Measurements from ENCODE around the gene MYRFL.

MYRFL gene

DNA sequence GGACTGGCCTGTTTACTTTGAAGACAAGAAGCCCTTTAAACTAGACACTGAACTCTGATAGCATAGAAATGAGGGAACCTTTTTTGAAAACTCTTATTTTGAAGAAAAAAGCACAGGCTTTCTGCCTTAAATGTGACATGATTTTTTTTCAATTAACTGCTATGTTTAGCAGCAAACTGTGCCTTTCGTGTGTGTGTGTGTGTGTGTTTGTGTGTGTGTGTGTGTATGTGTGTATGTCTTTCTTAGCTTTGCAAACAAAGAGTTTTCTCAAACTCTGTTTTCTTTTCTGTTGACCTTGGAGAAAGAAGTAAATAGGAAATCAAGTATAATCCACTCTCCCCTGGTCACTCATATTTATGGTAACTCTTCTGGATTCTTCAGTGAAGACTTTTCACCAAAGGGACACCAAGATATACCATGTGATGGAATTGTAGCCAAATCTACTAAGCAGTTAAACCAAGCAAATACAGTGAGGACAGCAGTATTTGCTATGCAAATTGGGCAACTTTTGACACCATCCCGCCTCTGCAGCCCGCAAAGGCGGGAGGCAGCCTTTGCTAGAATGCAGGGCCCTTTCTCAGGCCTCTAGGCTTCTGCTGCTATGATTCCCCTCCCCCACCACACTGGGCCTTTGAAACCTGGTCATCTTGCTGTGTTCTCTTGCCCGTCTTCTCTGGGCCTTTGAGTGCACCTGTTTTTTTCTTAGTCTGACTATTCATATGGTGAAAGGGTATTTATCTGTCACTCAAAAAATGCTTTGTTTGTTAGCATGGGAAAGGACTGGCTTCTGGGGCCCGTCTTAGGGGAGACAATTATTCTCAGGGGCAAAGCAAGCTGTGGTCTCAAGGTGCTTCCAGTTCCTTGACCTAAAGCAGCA, 107.9 kb downstream of the MYRFL start:
- H3K14ac ChIP-seq (ENCODE audit: low read length): no peak overlapping the region
- no peak overlapping the region for H2AFZ ChIP-seq (ENCODE audit: insufficient read depth, low read length, poor library complexity)
- H3K4me2 ChIP-seq (ENCODE audit: low read length): no peak overlapping the region
- H4K12ac ChIP-seq (ENCODE audit: low read depth, low read length): no peak overlapping the region
- H3K9me3 ChIP-seq (ENCODE audit: insufficient read depth, low read depth, low read length): no peaks in the 10 kb centered on the region
- no peak for DNase-seq
- H2BK12ac ChIP-seq (ENCODE audit: low read length): no peak overlapping the region
- H3K9ac ChIP-seq (ENCODE audit: low read length): no peak overlapping the region
- no peak overlapping the region for H4K91ac ChIP-seq (ENCODE audit: low read depth, low read length)
- H2BK120ac ChIP-seq (ENCODE audit: insufficient read depth, low read length, poor library complexity): no peak overlapping the region
- no peak overlapping the region for H4K8ac ChIP-seq (ENCODE audit: low read depth, low read length)
- no peak overlapping the region for H3K23ac ChIP-seq (ENCODE audit: low read length)
- no peak overlapping the region for H2BK5ac ChIP-seq (ENCODE audit: low read depth, low read length, poor library complexity)
- H3K27ac ChIP-seq (ENCODE audit: low read depth, low read length): peak overlapping the region; percentile 32
- H3K4ac ChIP-seq (ENCODE audit: low read depth, low read length): no peak overlapping the region
- H3K18ac ChIP-seq (ENCODE audit: low read length): no peak overlapping the region
- no peaks in the 10 kb centered on the region for H3K27me3 ChIP-seq (ENCODE audit: insufficient read depth, low read length)
- H3K4me1 ChIP-seq (ENCODE audit: control insufficient read depth in 1 of 2, insufficient read depth in 2 of 2, low read length in 2 of 2): peaks cover 18% of the 10 kb centered on the region in 2 experiments
- H3K36me3 ChIP-seq (ENCODE audit: control insufficient read depth in 1 of 2, insufficient read depth in 2 of 2, low read length in 2 of 2): no peaks in the 10 kb centered on the region
- no peak overlapping the region for H2AK5ac ChIP-seq (ENCODE audit: low read length)
- no peak overlapping the region for H3K4me3 ChIP-seq (ENCODE audit: low read depth, low read length)
- no CpG with 5 or more reads among the region's 6 CpGs for WGBS (ENCODE audit: extremely low coverage, insufficient coverage, insufficient read length)
- peaks cover 6% of the 10 kb centered on the region for H3K79me1 ChIP-seq (ENCODE audit: low read length)
- H3K79me2 ChIP-seq (ENCODE audit: control insufficient read depth, insufficient read depth, low read length, poor library complexity): no peaks in the 10 kb centered on the region

DNA sequence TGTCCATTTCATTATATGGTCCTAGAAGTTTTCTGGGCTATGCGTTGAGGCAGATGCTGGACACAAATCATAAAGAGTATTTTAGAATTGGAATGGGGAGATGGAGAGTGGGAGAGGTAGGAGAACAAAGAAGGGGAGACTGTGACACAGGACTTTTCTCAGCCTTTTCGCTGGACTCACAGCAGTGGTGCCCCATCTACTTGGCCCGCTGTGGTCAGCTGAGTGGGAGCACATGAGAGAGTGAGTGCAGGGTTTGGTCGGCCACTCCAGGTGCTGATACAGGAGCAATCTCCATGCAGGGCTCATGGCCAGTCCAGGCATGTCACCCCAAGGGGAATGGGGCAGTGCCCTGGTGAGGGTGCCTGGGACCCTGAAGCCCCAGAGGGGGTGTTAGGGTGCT, 109.0 kb downstream of the MYRFL start:
- Histone ChIP-seq H3K4ac (ENCODE audit: low read depth, low read length) (no peak overlapping the region), H3K23ac (ENCODE audit: low read length) (no peak overlapping the region), H3K4me2 (ENCODE audit: low read length) (no peak overlapping the region), H3K14ac (ENCODE audit: low read length) (peak overlapping the region; percentile 55), H3K79me2 (ENCODE audit: control insufficient read depth, insufficient read depth, low read length, poor library complexity) (no peaks in the 10 kb centered on the region), H4K91ac (ENCODE audit: low read depth, low read length) (no peak overlapping the region), H3K9me3 (ENCODE audit: insufficient read depth, low read depth, low read length) (no peaks in the 10 kb centered on the region), H3K79me1 (ENCODE audit: low read length) (peaks cover 6% of the 10 kb centered on the region), H2AFZ (ENCODE audit: insufficient read depth, low read length, poor library complexity) (no peak overlapping the region), H3K27me3 (ENCODE audit: insufficient read depth, low read length) (no peaks in the 10 kb centered on the region), H3K9ac (ENCODE audit: low read length) (no peak overlapping the region), H3K4me1 (ENCODE audit: control insufficient read depth in 1 of 2, insufficient read depth in 2 of 2, low read length in 2 of 2) (peaks cover 18% of the 10 kb centered on the region in 2 experiments), H3K36me3 (ENCODE audit: control insufficient read depth in 1 of 2, insufficient read depth in 2 of 2, low read length in 2 of 2) (no peaks in the 10 kb centered on the region), H2AK5ac (ENCODE audit: low read length) (peak overlapping the region; percentile 45), H2BK12ac (ENCODE audit: low read length) (peak overlapping the region; percentile 21), H2BK5ac (ENCODE audit: low read depth, low read length, poor library complexity) (no peak overlapping the region), H3K18ac (ENCODE audit: low read length) (no peak overlapping the region), H4K8ac (ENCODE audit: low read depth, low read length) (no peak overlapping the region), H2BK120ac (ENCODE audit: insufficient read depth, low read length, poor library complexity) (peak overlapping the region; percentile 21), H3K4me3 (ENCODE audit: low read depth, low read length) (no peak overlapping the region), H3K27ac (ENCODE audit: low read depth, low read length) (no peak overlapping the region), H4K12ac (ENCODE audit: low read depth, low read length) (no peak overlapping the region)
- WGBS (ENCODE audit: extremely low coverage, insufficient coverage, insufficient read length): no CpG with 5 or more reads among the region's 4 CpGs
- no peak for DNase-seq

DNA sequence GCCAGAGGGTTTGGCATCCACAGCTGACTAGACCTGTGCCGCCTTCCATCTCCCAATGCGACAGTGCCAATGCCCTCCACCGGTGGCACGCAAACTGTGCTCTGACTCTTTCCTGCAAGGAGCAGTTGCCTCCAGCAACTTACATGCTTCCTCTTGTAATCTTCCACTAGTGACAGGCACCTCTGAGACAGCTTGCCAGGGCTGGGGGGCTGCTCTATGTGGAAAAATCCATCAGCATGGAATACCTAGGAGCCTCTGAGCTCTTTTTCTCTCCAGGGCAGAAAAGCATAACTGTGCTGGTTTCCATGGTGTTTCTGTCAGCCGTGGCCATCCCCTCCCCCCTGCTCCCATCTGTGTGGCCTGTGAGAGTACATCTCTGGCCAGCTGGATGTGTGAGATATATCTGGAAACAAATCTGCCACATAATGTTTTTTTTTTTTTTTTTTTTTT, 110.6 kb downstream of the MYRFL start:
- no peaks in the 10 kb centered on the region for H3K79me2 ChIP-seq (ENCODE audit: control insufficient read depth, insufficient read depth, low read length, poor library complexity)
- no peaks in the 10 kb centered on the region for H3K9me3 ChIP-seq (ENCODE audit: insufficient read depth, low read depth, low read length)
- H3K9ac ChIP-seq (ENCODE audit: low read length): no peak overlapping the region
- peaks cover 6% of the 10 kb centered on the region for H3K79me1 ChIP-seq (ENCODE audit: low read length)
- no peaks in the 10 kb centered on the region for H3K36me3 ChIP-seq (ENCODE audit: control insufficient read depth in 1 of 2, insufficient read depth in 2 of 2, low read length in 2 of 2)
- no peak overlapping the region for H2BK120ac ChIP-seq (ENCODE audit: insufficient read depth, low read length, poor library complexity)
- no CpG with 5 or more reads among the region's 5 CpGs for WGBS (ENCODE audit: extremely low coverage, insufficient coverage, insufficient read length)
- no peak overlapping the region for H4K12ac ChIP-seq (ENCODE audit: low read depth, low read length)
- H3K27ac ChIP-seq (ENCODE audit: low read depth, low read length): peak overlapping the region; percentile 84
- H3K23ac ChIP-seq (ENCODE audit: low read length): no peak overlapping the region
- DNase-seq: no peak
- H2AK5ac ChIP-seq (ENCODE audit: low read length): no peak overlapping the region
- no peak overlapping the region for H2AFZ ChIP-seq (ENCODE audit: insufficient read depth, low read length, poor library complexity)
- H3K4me2 ChIP-seq (ENCODE audit: low read length): peak overlapping the region; percentile 44
- peak overlapping the region; percentile 78 for H4K91ac ChIP-seq (ENCODE audit: low read depth, low read length)
- H3K18ac ChIP-seq (ENCODE audit: low read length): no peak overlapping the region
- peak overlapping the region; percentile 0 for H2BK12ac ChIP-seq (ENCODE audit: low read length)
- H4K8ac ChIP-seq (ENCODE audit: low read depth, low read length): peak overlapping the region; percentile 65
- H3K27me3 ChIP-seq (ENCODE audit: insufficient read depth, low read length): no peaks in the 10 kb centered on the region
- peak overlapping the region; percentile 67 for H3K14ac ChIP-seq (ENCODE audit: low read length)
- peaks cover 18% of the 10 kb centered on the region in 2 experiments for H3K4me1 ChIP-seq (ENCODE audit: control insufficient read depth in 1 of 2, insufficient read depth in 2 of 2, low read length in 2 of 2)
- H3K4me3 ChIP-seq (ENCODE audit: low read depth, low read length): no peak overlapping the region
- peak overlapping the region; percentile 22 for H2BK5ac ChIP-seq (ENCODE audit: low read depth, low read length, poor library complexity)
- no peak overlapping the region for H3K4ac ChIP-seq (ENCODE audit: low read depth, low read length)

DNA sequence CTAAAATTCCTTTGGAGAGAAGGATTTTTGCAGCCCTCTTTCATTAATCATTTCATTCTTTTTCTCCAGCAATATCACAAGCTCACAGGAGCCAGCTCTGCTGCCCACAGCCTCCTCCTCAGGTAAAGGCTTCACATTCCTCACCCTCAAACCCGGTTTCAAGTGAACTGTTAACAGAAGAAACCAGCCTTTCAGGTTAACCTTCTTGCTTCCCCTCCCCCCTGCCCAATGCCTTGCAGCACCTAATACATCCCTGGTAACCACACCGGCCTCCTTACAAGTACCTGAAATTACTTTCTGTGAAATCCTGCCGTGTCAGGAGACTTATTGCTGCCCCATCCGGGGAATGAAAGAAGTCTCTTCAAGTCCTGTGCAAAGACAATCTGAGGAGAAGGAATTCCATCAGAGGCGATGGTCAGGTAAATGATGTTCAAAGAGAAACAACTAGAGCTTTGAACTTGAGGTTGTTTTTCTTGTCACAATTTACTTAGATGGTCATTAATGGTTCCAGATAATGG, 111.2 kb downstream of the MYRFL start:
- no peak overlapping the region for H4K91ac ChIP-seq (ENCODE audit: low read depth, low read length)
- H3K4me3 ChIP-seq (ENCODE audit: low read depth, low read length): no peak overlapping the region
- H2AFZ ChIP-seq (ENCODE audit: insufficient read depth, low read length, poor library complexity): no peak overlapping the region
- H2BK120ac ChIP-seq (ENCODE audit: insufficient read depth, low read length, poor library complexity): no peak overlapping the region
- no peaks in the 10 kb centered on the region for H3K79me2 ChIP-seq (ENCODE audit: control insufficient read depth, insufficient read depth, low read length, poor library complexity)
- H4K8ac ChIP-seq (ENCODE audit: low read depth, low read length): no peak overlapping the region
- WGBS (ENCODE audit: extremely low coverage, insufficient coverage, insufficient read length): no CpG with 5 or more reads among the region's 5 CpGs
- H3K9me3 ChIP-seq (ENCODE audit: insufficient read depth, low read depth, low read length): no peaks in the 10 kb centered on the region
- H3K36me3 ChIP-seq (ENCODE audit: control insufficient read depth in 1 of 2, insufficient read depth in 2 of 2, low read length in 2 of 2): no peaks in the 10 kb centered on the region
- H3K27me3 ChIP-seq (ENCODE audit: insufficient read depth, low read length): no peaks in the 10 kb centered on the region
- peak overlapping the region; percentile 44 for H3K4me2 ChIP-seq (ENCODE audit: low read length)
- no peak overlapping the region for H3K9ac ChIP-seq (ENCODE audit: low read length)
- H3K79me1 ChIP-seq (ENCODE audit: low read length): peaks cover 6% of the 10 kb centered on the region
- no peak overlapping the region for H3K4ac ChIP-seq (ENCODE audit: low read depth, low read length)
- no peak overlapping the region for H2BK5ac ChIP-seq (ENCODE audit: low read depth, low read length, poor library complexity)
- no peak overlapping the region for H4K12ac ChIP-seq (ENCODE audit: low read depth, low read length)
- no peak overlapping the region for H3K14ac ChIP-seq (ENCODE audit: low read length)
- H3K23ac ChIP-seq (ENCODE audit: low read length): no peak overlapping the region
- no peak overlapping the region for H3K18ac ChIP-seq (ENCODE audit: low read length)
- peak; percentile 34 to 58 for DNase-seq
- no peak overlapping the region for H2AK5ac ChIP-seq (ENCODE audit: low read length)
- peaks cover 18% of the 10 kb centered on the region in 2 experiments for H3K4me1 ChIP-seq (ENCODE audit: control insufficient read depth in 1 of 2, insufficient read depth in 2 of 2, low read length in 2 of 2)
- H2BK12ac ChIP-seq (ENCODE audit: low read length): no peak overlapping the region
- peak overlapping the region; percentile 84 for H3K27ac ChIP-seq (ENCODE audit: low read depth, low read length)

Data from trophoblast cell (in vitro differentiated cells and primary cell).